Lower leg skin (tissue), 3 donors: ENCODE measurements around the gene CKB.

ENCODE experiments used
- CTCF ChIP-seq, 3 donors: fragments of 450-650 bp; IDR thresholded peaks; one replicate each; pipeline ENCODE4 v1.5.1; 2016; ENCODE audit warnings: antibody characterized with exemption in 3 of 3, mild to moderate bottlenecking in 3 of 3, moderate library complexity in 2 of 3
- POLR2A ChIP-seq, 2 donors: fragments of 450-650 bp; IDR thresholded peaks; one replicate each; pipeline ENCODE4 v1.6.1; 2016 to 2017; ENCODE audit warnings: antibody characterized with exemption in 2 of 2, mild to moderate bottlenecking in 1 of 2, moderate library complexity in 1 of 2

GRCh38 chr14:103560691-103561090 is 38.1 kb upstream of the CKB start:
- TF ChIP-seq CTCF (IDR thresholded peaks at IDR 0.05) = no peak
- no peak for TF ChIP-seq POLR2A (IDR thresholded peaks at IDR 0.05)
